ENCODE data around the gene WDR13.
"Not testable (repeated sequence)": the region's sequence is repeated elsewhere in the genome, so short reads cannot be mapped to it uniquely, and the experiment has no call there.

Gene WDR13

GRCh38 chrX:48597353-48598264 lies at the start of gene WDR13:
Gene WDR13, plus strand, starts transcription at chrX:48597492. Its CDS starts 505 bp downstream, at chrX:48597997.
- DNase-seq (ENCODE audit: low spot score), result peak; percentile 93

- DNase-seq (ENCODE audit: low spot score), result no peak
Measured at GRCh38 chrX:48548871-48549270, 48.4 kb upstream of the WDR13 start.

GRCh38 chrX:48555731-48556325 lies 41.5 kb upstream of the WDR13 start:
- DNase-seq (ENCODE audit: low spot score), result not testable (repeated sequence)

GRCh38 chrX:48558271-48558670 lies 39.0 kb upstream of the WDR13 start:
- DNase-seq (ENCODE audit: low spot score), result peak; percentile 62

- DNase-seq (ENCODE audit: low spot score), result no peak
Measured at GRCh38 chrX:48559636-48560035, 37.7 kb upstream of the WDR13 start.

DNA sequence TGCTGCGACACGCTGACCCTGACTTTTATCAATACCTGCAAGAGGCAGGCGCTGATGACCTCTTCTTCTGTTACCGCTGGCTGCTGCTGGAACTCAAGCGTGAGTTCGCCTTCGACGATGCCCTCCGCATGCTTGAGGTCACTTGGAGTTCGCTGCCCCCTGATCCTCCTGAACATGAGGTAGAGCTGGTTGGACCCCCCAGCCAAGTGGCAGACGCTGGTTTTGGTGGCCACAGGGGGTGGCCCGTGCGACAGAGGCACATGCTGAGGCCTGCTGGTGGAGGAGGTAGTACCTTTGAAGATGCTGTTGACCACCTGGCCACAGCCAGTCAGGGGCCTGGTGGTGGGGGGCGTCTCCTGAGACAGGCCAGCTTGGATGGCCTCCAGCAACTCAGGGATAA lies 37.2 kb upstream of the WDR13 start:
- DNase-seq (ENCODE audit: low spot score), result no peak

DNA sequence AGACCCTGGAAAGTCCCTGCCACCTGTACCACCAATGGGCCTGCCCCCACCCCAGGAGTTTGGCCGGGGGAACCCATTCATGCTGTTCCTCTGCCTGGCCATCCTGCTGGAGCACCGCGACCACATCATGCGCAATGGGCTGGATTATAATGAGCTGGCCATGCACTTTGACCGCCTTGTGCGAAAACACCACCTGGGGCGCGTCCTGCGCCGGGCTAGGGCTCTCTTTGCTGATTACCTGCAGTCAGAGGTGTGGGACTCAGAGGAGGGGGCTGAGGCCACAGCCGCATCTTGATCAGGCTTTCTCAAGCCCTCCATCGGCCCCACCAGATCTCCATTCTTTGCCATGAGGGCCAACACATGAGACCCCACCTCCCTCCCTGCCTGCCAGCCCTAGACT lies 36.6 kb upstream of the WDR13 start:
- no peak for DNase-seq (ENCODE audit: low spot score)

GRCh38 chrX:48569958-48570357 lies 27.3 kb upstream of the WDR13 start:
- no peak for DNase-seq (ENCODE audit: low spot score)

- DNase-seq (ENCODE audit: low spot score), result no peak
Measured at GRCh38 chrX:48573690-48574269, 23.5 kb upstream of the WDR13 start.

DNA sequence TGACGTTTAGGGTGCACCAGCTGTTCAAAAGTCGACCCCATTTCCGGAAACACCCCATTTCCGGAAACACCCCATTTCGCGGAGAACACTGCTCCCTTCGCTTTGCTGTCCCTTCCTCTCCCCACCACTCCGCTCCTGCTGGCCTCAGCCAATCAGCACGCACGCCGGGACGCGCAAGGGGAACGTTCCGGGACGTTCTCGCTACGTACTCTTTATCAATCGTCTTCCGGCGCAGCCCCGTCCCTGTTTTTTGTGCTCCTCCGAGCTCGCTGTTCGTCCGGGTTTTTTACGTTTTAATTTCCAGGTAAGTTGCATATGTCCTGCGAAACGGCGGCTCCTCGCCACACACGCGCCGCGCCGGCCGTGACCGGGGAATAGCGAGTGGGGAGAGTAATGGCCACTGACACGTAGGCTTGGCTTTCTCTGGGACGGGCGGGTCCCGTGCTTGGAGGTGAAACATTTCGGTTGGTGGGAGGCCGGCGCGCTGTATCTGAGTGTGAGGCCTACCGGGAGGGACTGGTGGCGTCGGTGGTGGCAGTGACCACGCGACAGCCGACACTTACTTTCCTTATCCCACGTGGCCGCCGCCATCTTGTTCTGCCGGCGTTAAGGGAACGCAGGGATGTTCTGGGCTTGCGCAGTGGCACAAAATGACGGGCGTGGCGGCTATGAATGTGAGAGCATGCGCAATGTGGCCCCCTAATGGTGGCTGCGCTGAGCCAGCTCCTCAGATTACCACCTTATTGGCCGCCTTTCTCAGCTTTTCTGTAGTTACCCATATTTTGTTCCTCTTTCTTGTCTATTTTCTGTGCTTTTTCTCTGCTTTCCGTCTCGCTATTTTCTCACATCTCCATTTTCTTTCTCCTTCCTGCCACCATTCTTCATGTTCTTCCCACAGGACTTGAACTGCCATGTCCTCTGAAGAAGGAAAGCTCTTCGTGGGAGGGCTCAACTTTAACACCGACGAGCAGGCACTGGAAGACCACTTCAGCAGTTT lies 22.7 kb upstream of the WDR13 start, which contains the start of gene RBM3:
TSS of gene RBM3 (plus strand) at position 215 of the 997 bp plus-strand sequence. CDS start at position 912, 697 bp downstream.
- DNase-seq (ENCODE audit: low spot score), result peak; percentile 93

- DNase-seq (ENCODE audit: low spot score), result no peak
Measured at GRCh38 chrX:48575642-48576041, 21.6 kb upstream of the WDR13 start.

- DNase-seq (ENCODE audit: low spot score), result no peak
Measured at GRCh38 chrX:48576108-48576507, 21.2 kb upstream of the WDR13 start.

DNA sequence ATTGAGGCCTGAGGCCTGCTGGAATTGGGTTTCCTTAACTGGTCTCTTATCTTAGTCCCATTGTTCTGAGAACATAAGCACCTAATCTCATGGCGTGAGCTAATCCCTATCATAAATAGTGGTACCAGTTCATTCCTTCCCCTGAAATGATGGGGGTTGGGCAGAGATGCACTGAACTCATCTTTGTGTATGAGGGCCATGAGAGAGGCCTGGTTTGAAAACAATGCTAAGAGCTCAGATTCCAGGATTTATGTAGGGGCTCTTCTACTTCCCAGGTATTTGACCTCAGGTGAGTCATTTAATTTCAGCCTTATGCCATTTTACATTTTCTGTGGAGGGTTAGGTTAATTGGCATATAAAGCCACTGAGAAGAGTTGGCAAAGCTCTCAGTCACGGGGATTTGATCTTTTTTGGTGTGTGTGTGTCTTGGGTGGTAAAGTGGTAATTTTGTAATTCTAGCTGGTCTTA lies 18.6 kb upstream of the WDR13 start:
- DNase-seq (ENCODE audit: low spot score), result no peak

GRCh38 chrX:48579259-48579658 lies 18.0 kb upstream of the WDR13 start:
- DNase-seq (ENCODE audit: low spot score), result no peak

GRCh38 chrX:48580662-48581061 lies 16.6 kb upstream of the WDR13 start:
- no peak for DNase-seq (ENCODE audit: low spot score)

DNA sequence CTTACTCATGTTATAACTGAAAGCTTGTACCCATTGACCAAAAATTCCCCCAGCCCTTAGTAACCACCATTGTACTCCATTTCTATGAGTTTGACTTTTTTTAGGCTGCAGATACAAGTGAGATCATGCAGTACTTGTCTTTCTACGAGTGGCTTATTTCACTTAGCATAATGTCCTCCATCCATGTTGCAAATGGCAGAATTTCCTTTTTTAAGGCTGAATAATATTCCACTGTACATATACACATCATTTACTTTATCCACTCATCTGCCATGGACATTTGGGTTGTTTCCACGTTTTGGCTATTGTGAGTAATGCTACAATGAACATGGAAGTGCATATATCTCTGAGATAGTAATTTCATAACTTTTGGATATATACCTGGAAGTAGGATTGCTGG lies 12.6 kb upstream of the WDR13 start:
- DNase-seq (ENCODE audit: low spot score), result no peak

GRCh38 chrX:48589482-48590162 lies 7.7 kb upstream of the WDR13 start:
- no peak for DNase-seq (ENCODE audit: low spot score)

GRCh38 chrX:48590203-48591103 lies 6.8 kb upstream of the WDR13 start:
- no peak for DNase-seq (ENCODE audit: low spot score)

DNA sequence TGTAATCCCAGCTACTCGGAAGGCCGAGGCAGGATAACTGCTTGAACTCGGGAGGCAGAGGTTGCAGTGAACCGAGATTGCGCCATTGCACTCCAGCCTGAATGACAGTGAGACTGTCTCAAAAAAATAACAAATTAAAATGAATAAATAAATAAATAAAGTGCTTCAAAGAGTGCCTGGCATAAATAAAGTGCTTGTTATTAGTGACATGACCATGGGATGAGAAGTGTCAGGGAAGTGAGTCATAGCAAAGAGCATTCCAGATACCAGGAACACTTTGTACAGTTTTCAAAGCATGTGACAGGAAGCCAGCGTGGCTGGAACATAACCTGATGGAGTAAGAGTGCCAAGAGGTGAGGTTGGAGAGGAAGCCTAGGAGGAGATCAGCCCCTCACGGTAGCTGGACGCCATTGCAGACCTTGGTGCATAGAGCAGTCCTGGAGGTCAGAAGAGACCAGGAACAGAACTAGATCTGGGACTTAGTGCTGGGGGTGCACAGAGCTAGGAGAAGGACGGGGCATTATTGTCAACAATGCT lies 6.0 kb upstream of the WDR13 start:
- DNase-seq (ENCODE audit: low spot score), result no peak

GRCh38 chrX:48592971-48593370 lies 4.3 kb upstream of the WDR13 start:
- no peak for DNase-seq (ENCODE audit: low spot score)
